VCaP (cell line): ENCODE measurements around the gene MPPED1.

Experiments used
- H3K27ac ChIP-seq: fragments of 450-650 bp; 2 replicates; pipeline ENCODE4 v1.5.1; 2017
- CTCF ChIP-seq: fragments of 450-650 bp; conservative IDR thresholded peaks from 2 replicates; pipeline ENCODE4 v1.5.1; 2017; ENCODE audit warnings: mild to moderate bottlenecking, moderate library complexity

MPPED1 gene

GRCh38 chr22:43388420-43388851, 23.4 kb upstream of the MPPED1 start:
- peak; percentile 98 for TF ChIP-seq CTCF
- H3K27ac ChIP-seq, result no peak overlapping the region

GRCh38 chr22:43389227-43389836, 22.5 kb upstream of the MPPED1 start:
- no peak overlapping the region for H3K27ac ChIP-seq
- TF ChIP-seq CTCF, result no peak

GRCh38 chr22:43390166-43390565, 21.6 kb upstream of the MPPED1 start:
- no peak for TF ChIP-seq CTCF
- no peak overlapping the region for H3K27ac ChIP-seq

- no peak for TF ChIP-seq CTCF
- H3K27ac ChIP-seq, result no peak overlapping the region
These were observed 20.9 kb upstream of the MPPED1 start for GRCh38 chr22:43390872-43391271.

GRCh38 chr22:43391306-43391705, 20.5 kb upstream of the MPPED1 start:
- no peak overlapping the region for H3K27ac ChIP-seq
- no peak for TF ChIP-seq CTCF

- no peak overlapping the region for H3K27ac ChIP-seq
- TF ChIP-seq CTCF, result no peak
These were observed 19.3 kb upstream of the MPPED1 start for GRCh38 chr22:43392385-43392989.

GRCh38 chr22:43393132-43393843, 18.5 kb upstream of the MPPED1 start:
- TF ChIP-seq CTCF, result no peak
- no peak overlapping the region for H3K27ac ChIP-seq
